K562 (cell line): Measurements from ENCODE around the gene TMEM121B. TPM values are rescaled to one million over a fixed set of nuclear protein-coding genes. Genes with fewer than 3 reads are reported as not detected.

ENCODE experiments used
- ATAC-seq: fragments of 200-7000 bp; cut with Tn5 transposase; 3 replicates; pipeline ENCODE4 v1.9.1; 2020; ENCODE audit warnings: moderate library complexity
- BruUV-seq: library from RNA; stranded (reverse); fragments of 400-500 nt; replicated peaks from 2 replicates; lab custom pipeline; 2021; lab: Mats Ljungman, UMichigan
- CTCF ChIA-PET: fragments of 300-600 bp; formaldehyde crosslinking; extraction: SDS; loops from one replicate; lab custom pipeline; 2021; ENCODE audit warnings: low intra/inter-chr PET ratio; lab: Yijun Ruan, JAX
- POLR2A ChIA-PET: fragments of 300-600, 350-650 bp; sonication (Branson Sonifier 250); formaldehyde crosslinking; extraction: SDS; loops from one replicate; lab custom pipeline; 2021; ENCODE audit warnings: antibody characterized with exemption, inconsistent platforms; lab: Yijun Ruan, JAX
- DNase-seq, 4 experiments: peaks; one replicate each; pipeline versions ENCODE4 v3.0.0 to v3.0.0-alpha.2; 2011 to 2018; ENCODE audit warnings: low spot score in 3 of 4, mixed read lengths in 3 of 4; ENCODE audit errors: extremely low read depth in 1 of 4
- FAIRE-seq: peaks from 2 replicates; lab custom pipeline; 2011; peaks lifted over from hg19 to GRCh38; lab: Jason Lieb, UNC
- H2AFZ ChIP-seq: 2 replicates; pipeline ENCODE4 v1.6.0; 2011; ENCODE audit warnings: low read depth, low read length, control low read depth, inconsistent platforms
- H3K27ac ChIP-seq: fragments of 200-600 bp; 3 replicates; pipeline ENCODE4 v1.8.0; 2011; ENCODE audit warnings: low read depth, mild to moderate bottlenecking, control low read depth, inconsistent platforms, low read length, moderate library complexity, mixed read lengths; ENCODE audit errors: extremely low read depth
- H3K27me3 ChIP-seq, 2 experiments: fragments of 300-600 bp in 1 of 2; 2 replicates in 1 of 2; 3 replicates in 1 of 2; pipeline versions ENCODE4 v1.6.0 to v1.8.0; 2011; ENCODE audit warnings: inconsistent platforms in 2 of 2, low read length in 2 of 2, mild to moderate bottlenecking in 1 of 2, mixed read lengths in 1 of 2, moderate library complexity in 1 of 2; ENCODE audit not compliant: control insufficient read depth in 2 of 2, insufficient read depth in 2 of 2
- H3K36me3 ChIP-seq: fragments of 300-600 bp; 3 replicates; pipeline ENCODE4 v1.8.0; 2011; ENCODE audit warnings: mild to moderate bottlenecking, low read length, inconsistent platforms; ENCODE audit not compliant: control insufficient read depth, insufficient read depth
- H3K4me1 ChIP-seq, 2 experiments: fragments of 200-600 bp in 1 of 2; replicated peaks in 1 of 2; 2 replicates in 1 of 2; 3 replicates in 1 of 2; pipeline versions ENCODE4 v1.5.1 to v1.8.0; 2011; ENCODE audit warnings: inconsistent platforms in 2 of 2, low read length in 2 of 2, mild to moderate bottlenecking in 1 of 2, mixed read lengths in 1 of 2, moderate library complexity in 1 of 2; ENCODE audit not compliant: control insufficient read depth in 2 of 2, insufficient read depth in 2 of 2
- H3K4me2 ChIP-seq: 2 replicates; pipeline ENCODE4 v1.6.1; 2011; ENCODE audit warnings: low read length, control low read depth, inconsistent platforms, mixed read lengths; ENCODE audit not compliant: insufficient read depth
- H3K4me3 ChIP-seq: fragments of 200-600 bp; sonication (generic), shearing (Covaris generic); 2 replicates; pipeline ENCODE4 v1.5.1; 2016; ENCODE audit warnings: control low read depth, inconsistent platforms
- H3K79me2 ChIP-seq: fragments of 200-600 bp; 3 replicates; pipeline ENCODE4 v1.8.0; 2011; ENCODE audit warnings: low read length, inconsistent platforms; ENCODE audit not compliant: control insufficient read depth, insufficient read depth
- H3K9ac ChIP-seq, 2 experiments: 2 replicates each; pipeline versions ENCODE4 v1.6.0 to v1.6.1; 2011; ENCODE audit warnings: low read depth in 2 of 2, low read length in 2 of 2, control low read depth in 1 of 2, inconsistent platforms in 1 of 2, mild to moderate bottlenecking in 1 of 2, mixed read lengths in 1 of 2; ENCODE audit not compliant: insufficient read depth in 1 of 2
- H3K9me1 ChIP-seq: one replicate; pipeline ENCODE4 v1.6.0; 2011; ENCODE audit warnings: inconsistent platforms, mild to moderate bottlenecking, low read length, moderate library complexity; ENCODE audit not compliant: control insufficient read depth, insufficient read depth
- H3K9me3 ChIP-seq: replicated peaks from 2 replicates; pipeline ENCODE4 v1.5.1; 2011; ENCODE audit warnings: low read depth, low read length, inconsistent platforms; ENCODE audit not compliant: control insufficient read depth, insufficient read depth
- H4K20me1 ChIP-seq: replicated peaks from 2 replicates; pipeline ENCODE4 v1.6.1; 2011; ENCODE audit warnings: low read length, inconsistent platforms, mixed read lengths; ENCODE audit not compliant: control insufficient read depth, insufficient read depth
- CEBPB ChIP-seq: fragments of 450-650 bp; IDR thresholded peaks from 2 replicates; pipeline ENCODE4 v1.6.1; 2016; ENCODE audit warnings: missing genetic modification characterization, missing compliant biosample characterization
- DNMT1 ChIP-seq: fragments of 450-650 bp; IDR thresholded peaks from 2 replicates; pipeline ENCODE4 v1.6.1; 2016; ENCODE audit warnings: antibody characterized with exemption, mild to moderate bottlenecking
- GABPB1 ChIP-seq: sonication (generic); formaldehyde crosslinking; IDR thresholded peaks from 2 replicates; pipeline ENCODE4 v1.8.0; 2022; ENCODE audit warnings: mild to moderate bottlenecking, missing genetic modification reagents
- HDAC1 ChIP-seq, 2 experiments: fragments of 450-650 bp; IDR thresholded peaks; 2 replicates each; pipeline ENCODE4 v1.6.1; 2016 to 2017; ENCODE audit warnings: inconsistent platforms in 1 of 2, mild to moderate bottlenecking in 1 of 2, moderate library complexity in 1 of 2
- HDAC8 ChIP-seq: fragments of 450-650 bp; IDR thresholded peaks from 2 replicates; pipeline ENCODE4 v1.6.1; 2016; ENCODE audit warnings: mild to moderate bottlenecking, missing genetic modification characterization, moderate library complexity, missing compliant biosample characterization
- IRF2 ChIP-seq: sonication (generic); formaldehyde crosslinking; IDR thresholded peaks from 2 replicates; pipeline ENCODE4 v1.8.1; 2022; ENCODE audit warnings: mild to moderate bottlenecking, missing genetic modification reagents
- JUND ChIP-seq, 2 experiments: IDR thresholded peaks; 2 replicates in 1 of 2; 3 replicates in 1 of 2; pipeline ENCODE4 v1.6.1; 2011; ENCODE audit warnings: borderline replicate concordance in 2 of 2, low read depth in 2 of 2, low read length in 2 of 2, improper control_type of control experiment in 1 of 2, missing biosample characterization in 1 of 2, missing genetic modification characterization in 1 of 2, missing genetic modification reagents in 1 of 2
- MTA1 ChIP-seq: fragments of 450-650 bp; IDR thresholded peaks from 2 replicates; pipeline ENCODE4 v1.6.1; 2017; ENCODE audit warnings: borderline replicate concordance
- MYC ChIP-seq, 2 experiments: fragments of 250-450 bp in 1 of 2; sonication (Bioruptor Pico) in 1 of 2; IDR thresholded peaks; 2 replicates each; pipeline versions ENCODE4 v1.5.1 to v1.6.1; 2012 to 2021; ENCODE audit warnings: low read depth in 2 of 2, borderline replicate concordance in 1 of 2, improper control_type of control experiment in 1 of 2, low read length in 1 of 2, mild to moderate bottlenecking in 1 of 2, moderate library complexity in 1 of 2
- POLR2AphosphoS5 ChIP-seq: IDR thresholded peaks from 2 replicates; pipeline ENCODE4 v1.6.1; 2011; ENCODE audit warnings: mild to moderate bottlenecking, low read depth, low read length, moderate library complexity; ENCODE audit not compliant: control insufficient read depth, insufficient read depth
- TARDBP ChIP-seq: fragments of 450-650 bp; IDR thresholded peaks from 2 replicates; pipeline ENCODE4 v1.6.1; 2016
- TCF7L2 ChIP-seq: fragments of 150-350 bp; IDR thresholded peaks from 2 replicates; pipeline ENCODE4 v1.6.1; 2016; ENCODE audit warnings: low read depth, mild to moderate bottlenecking, low read length, moderate library complexity
- TGIF2 ChIP-seq: sonication (generic); formaldehyde crosslinking; IDR thresholded peaks from 2 replicates; pipeline ENCODE4 v1.8.1; 2022; ENCODE audit warnings: mild to moderate bottlenecking, missing genetic modification reagents, moderate library complexity
- WGBS: fragments of 100-300 bp; shearing (Covaris generic); methylation state at CpG from one replicate; pipeline ENCODE4 v1.1.6; 2016; ENCODE audit warnings: low coverage, mixed read lengths; ENCODE audit not compliant: insufficient coverage; ENCODE audit errors: missing lambda C conversion rate; 5-methylcytosine and 5-hydroxymethylcytosine counted together
- in situ Hi-C: fragments of 300-500 bp; cut with MboI; formaldehyde crosslinking; loops from 4 replicates; pipeline ENCODE4 v1.15.0; 2018; ENCODE audit warnings: inconsistent platforms, mixed read lengths
- intact Hi-C: fragments of 100-400 bp; cut with micrococcal nuclease; formaldehyde crosslinking; loops from 2 replicates; pipeline ENCODE4 v1.14.2; 2022
- polyA plus RNA-seq, 8 experiments: library from polyadenylated mRNA; depleted of rRNA in 4 of 8; stranded (reverse) in 5 of 8; unstranded in 3 of 8; fragments of >200 nt; fragmentation: Nextera tagmentation in 2 of 8; fragmentation: Illumina TruSeq in 1 of 8; extraction: Ambion mirVana in 2 of 8; extraction: Trizol in 1 of 8; gene quantifications; 2 replicates each; pipeline versions ENCODE4 v1.2.1 to v1.2.3, GENCODE V29; 2011 to 2014; ENCODE audit warnings: inconsistent platforms in 1 of 8, missing spikeins in 1 of 8
- total RNA-seq, 7 experiments: library from RNA; depleted of rRNA in 6 of 7; stranded (reverse); fragments of >200 nt in 6 of 7; fragmentation: Illumina TruSeq in 2 of 7; extraction: Trizol in 2 of 7; gene quantifications; 2 replicates each; pipeline versions ENCODE4 v1.2.1 to v1.2.3, GENCODE V29; 2011 to 2021; ENCODE audit warnings: low replicate concordance in 1 of 7
- TF ChIP-seq, protein P1 (sequence below): fragments of 250-450 bp; sonication (Bioruptor Pico); IDR thresholded peaks from 2 replicates; pipeline ENCODE4 v1.8.0; 2022; ENCODE audit warnings: moderate library complexity, mild to moderate bottlenecking, inconsistent platforms
- TF ChIP-seq, protein P2 (sequence below), 2 experiments: IDR thresholded peaks in 1 of 2; conservative IDR thresholded peaks in 1 of 2; 2 replicates each; pipeline ENCODE4 v1.6.1; 2016; ENCODE audit warnings: low read depth in 2 of 2, mild to moderate bottlenecking in 1 of 2, missing compliant biosample characterization in 1 of 2, missing genetic modification characterization in 1 of 2, moderate library complexity in 1 of 2
- TF ChIP-seq, protein P3 (sequence below): fragments of 450-650 bp; formaldehyde crosslinking; IDR thresholded peaks from 2 replicates; pipeline ENCODE4 v1.4.0; 2022; ENCODE audit warnings: missing genetic modification characterization

TMEM121B gene
- total and polyA plus RNA-seq, 9 of the 15 experiments (the other 6 are each of a cell fraction or from before 2014, with no cell fraction given): 0.03 to 0.07 (median 0.03) TPM; not detected in 6

DNA sequence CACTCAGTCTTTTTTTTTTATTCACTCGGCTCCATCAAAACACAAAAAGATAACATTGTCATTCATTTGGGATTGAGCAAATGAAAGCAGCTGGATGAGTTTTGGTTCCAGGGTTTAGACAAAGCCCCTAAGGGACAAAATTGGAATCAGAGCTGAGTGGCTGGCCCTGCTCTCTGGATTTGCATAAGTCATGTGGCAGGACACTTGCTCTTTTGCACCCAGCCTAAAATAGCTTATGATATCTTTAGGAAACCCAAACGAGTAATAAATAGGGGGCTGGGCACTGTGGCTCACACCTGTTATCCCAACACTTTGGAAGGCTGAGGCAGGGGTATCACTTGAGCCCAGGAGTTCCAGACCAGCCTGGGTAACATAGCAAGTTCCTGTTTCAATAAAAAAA, 11.0 kb upstream of the TMEM121B start:
- 0 out of 2 replicates have a peak, but pooled peaks cover 4% of the 10 kb centered on the region for H4K20me1 ChIP-seq
- H2AFZ ChIP-seq: no peak overlapping the region
- TF ChIP-seq IRF2: no peak
- no peak for TF ChIP-seq HDAC1 (IDR thresholded peaks at IDR 0.05)
- no peak for TF ChIP-seq TARDBP
- TF ChIP-seq, protein P1, sequence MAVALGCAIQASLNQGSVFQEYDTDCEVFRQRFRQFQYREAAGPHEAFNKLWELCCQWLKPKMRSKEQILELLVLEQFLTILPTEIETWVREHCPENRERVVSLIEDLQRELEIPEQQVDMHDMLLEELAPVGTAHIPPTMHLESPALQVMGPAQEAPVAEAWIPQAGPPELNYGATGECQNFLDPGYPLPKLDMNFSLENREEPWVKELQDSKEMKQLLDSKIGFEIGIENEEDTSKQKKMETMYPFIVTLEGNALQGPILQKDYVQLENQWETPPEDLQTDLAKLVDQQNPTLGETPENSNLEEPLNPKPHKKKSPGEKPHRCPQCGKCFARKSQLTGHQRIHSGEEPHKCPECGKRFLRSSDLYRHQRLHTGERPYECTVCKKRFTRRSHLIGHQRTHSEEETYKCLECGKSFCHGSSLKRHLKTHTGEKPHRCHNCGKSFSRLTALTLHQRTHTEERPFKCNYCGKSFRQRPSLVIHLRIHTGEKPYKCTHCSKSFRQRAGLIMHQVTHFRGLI: no peak
- TF ChIP-seq DNMT1: no peak
- TF ChIP-seq, protein P2, sequence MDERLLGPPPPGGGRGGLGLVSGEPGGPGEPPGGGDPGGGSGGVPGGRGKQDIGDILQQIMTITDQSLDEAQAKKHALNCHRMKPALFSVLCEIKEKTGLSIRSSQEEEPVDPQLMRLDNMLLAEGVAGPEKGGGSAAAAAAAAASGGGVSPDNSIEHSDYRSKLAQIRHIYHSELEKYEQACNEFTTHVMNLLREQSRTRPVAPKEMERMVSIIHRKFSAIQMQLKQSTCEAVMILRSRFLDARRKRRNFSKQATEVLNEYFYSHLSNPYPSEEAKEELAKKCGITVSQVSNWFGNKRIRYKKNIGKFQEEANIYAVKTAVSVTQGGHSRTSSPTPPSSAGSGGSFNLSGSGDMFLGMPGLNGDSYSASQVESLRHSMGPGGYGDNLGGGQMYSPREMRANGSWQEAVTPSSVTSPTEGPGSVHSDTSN (CRISPR knock-in tag; IDR thresholded peaks at IDR 0.05; ENCODE audit: low read depth): no peak
- TF ChIP-seq, protein P2 (tag; conservative IDR thresholded peaks at IDR 0.05; ENCODE audit: low read depth): no peak
- TF ChIP-seq JUND (IDR thresholded peaks at IDR 0.05; ENCODE audit: borderline replicate concordance, low read depth, low read length): no peak
- TF ChIP-seq JUND (tag; IDR thresholded peaks at IDR 0.05; ENCODE audit: borderline replicate concordance, low read depth, low read length): no peak
- TF ChIP-seq, protein P3, sequence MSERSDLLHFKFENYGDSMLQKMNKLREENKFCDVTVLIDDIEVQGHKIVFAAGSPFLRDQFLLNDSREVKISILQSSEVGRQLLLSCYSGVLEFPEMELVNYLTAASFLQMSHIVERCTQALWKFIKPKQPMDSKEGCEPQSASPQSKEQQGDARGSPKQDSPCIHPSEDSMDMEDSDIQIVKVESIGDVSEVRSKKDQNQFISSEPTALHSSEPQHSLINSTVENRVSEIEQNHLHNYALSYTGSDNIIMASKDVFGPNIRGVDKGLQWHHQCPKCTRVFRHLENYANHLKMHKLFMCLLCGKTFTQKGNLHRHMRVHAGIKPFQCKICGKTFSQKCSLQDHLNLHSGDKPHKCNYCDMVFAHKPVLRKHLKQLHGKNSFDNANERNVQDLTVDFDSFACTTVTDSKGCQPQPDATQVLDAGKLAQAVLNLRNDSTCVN (CRISPR knock-in tag): no peak
- no peak for TF ChIP-seq TCF7L2
- TF ChIP-seq HDAC8 (tag): no peak
- no peak for TF ChIP-seq POLR2AphosphoS5
- TF ChIP-seq MYC (IDR thresholded peaks at IDR 0.05; ENCODE audit: low read depth, low read length): no peak
- no peak for TF ChIP-seq MYC (CRISPR knock-in tag; IDR thresholded peaks at IDR 0.05; ENCODE audit: borderline replicate concordance, low read depth)
- no peak for TF ChIP-seq TGIF2
- TF ChIP-seq CEBPB: no peak
- no peak for TF ChIP-seq GABPB1 (CRISPR knock-in tag)
- TF ChIP-seq MTA1: no peak
- TF ChIP-seq, all 486 proteins: peak for 0
- H3K36me3 ChIP-seq: no peaks in the 10 kb centered on the region
- POLR2A ChIA-PET: interaction anchor here (0.7 to 0.9 kb wide), 2 partner anchors 9 to 1771 kb away, joined by 3 read pairs; no protein-coding TSS in a partner anchor
- in situ Hi-C loops (no loop called here), intact Hi-C loops (no loop called here)
- H3K27ac ChIP-seq: no peak overlapping the region
- H3K9me1 ChIP-seq: no peaks in the 10 kb centered on the region
- no peaks in the 10 kb centered on the region for H3K4me1 ChIP-seq
- CTCF ChIA-PET: no interaction called here
- H3K4me2 ChIP-seq: no peak overlapping the region
- no peak overlapping the region for H3K9ac ChIP-seq
- H3K4me3 ChIP-seq: no peak overlapping the region
- WGBS: 3% methylated on average over 2 of the region's 2 CpGs
- no peak for DNase-seq
- no TSS peak for BruUV-seq
- no peaks in the 10 kb centered on the region for H3K79me2 ChIP-seq
- H3K9me3 ChIP-seq: no peaks in the 10 kb centered on the region
- ATAC-seq: no peak
- peaks cover 18 to 26% of the 10 kb centered on the region in 2 experiments; a peak in 4 of 5 replicates for H3K27me3 ChIP-seq
- no peak for FAIRE-seq
